ENCODE results near the gene FOXP1. TPM values are rescaled to one million over a fixed set of nuclear protein-coding genes. Genes with fewer than 3 reads are reported as not detected.

FOXP1 gene
- total RNA-seq, 1 donor = 55.7 TPM

- no peak overlapping the region for H3K4me3 ChIP-seq (ENCODE audit: low read depth, low read length)
- no peak for DNase-seq (ENCODE audit: low read depth)
- TF ChIP-seq, protein P1, sequence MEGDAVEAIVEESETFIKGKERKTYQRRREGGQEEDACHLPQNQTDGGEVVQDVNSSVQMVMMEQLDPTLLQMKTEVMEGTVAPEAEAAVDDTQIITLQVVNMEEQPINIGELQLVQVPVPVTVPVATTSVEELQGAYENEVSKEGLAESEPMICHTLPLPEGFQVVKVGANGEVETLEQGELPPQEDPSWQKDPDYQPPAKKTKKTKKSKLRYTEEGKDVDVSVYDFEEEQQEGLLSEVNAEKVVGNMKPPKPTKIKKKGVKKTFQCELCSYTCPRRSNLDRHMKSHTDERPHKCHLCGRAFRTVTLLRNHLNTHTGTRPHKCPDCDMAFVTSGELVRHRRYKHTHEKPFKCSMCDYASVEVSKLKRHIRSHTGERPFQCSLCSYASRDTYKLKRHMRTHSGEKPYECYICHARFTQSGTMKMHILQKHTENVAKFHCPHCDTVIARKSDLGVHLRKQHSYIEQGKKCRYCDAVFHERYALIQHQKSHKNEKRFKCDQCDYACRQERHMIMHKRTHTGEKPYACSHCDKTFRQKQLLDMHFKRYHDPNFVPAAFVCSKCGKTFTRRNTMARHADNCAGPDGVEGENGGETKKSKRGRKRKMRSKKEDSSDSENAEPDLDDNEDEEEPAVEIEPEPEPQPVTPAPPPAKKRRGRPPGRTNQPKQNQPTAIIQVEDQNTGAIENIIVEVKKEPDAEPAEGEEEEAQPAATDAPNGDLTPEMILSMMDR (IDR thresholded peaks at IDR 0.05; ENCODE audit: insufficient read depth, low read depth, low read length) = no peak
These were observed 363.5 kb downstream of the FOXP1 start for GRCh38 chr3:71219744-71220638.

- TF ChIP-seq, protein P1 (IDR thresholded peaks at IDR 0.05; ENCODE audit: insufficient read depth, low read depth, low read length) = no peak
These were observed 365.0 kb downstream of the FOXP1 start for GRCh38 chr3:71218508-71218907.

DNA sequence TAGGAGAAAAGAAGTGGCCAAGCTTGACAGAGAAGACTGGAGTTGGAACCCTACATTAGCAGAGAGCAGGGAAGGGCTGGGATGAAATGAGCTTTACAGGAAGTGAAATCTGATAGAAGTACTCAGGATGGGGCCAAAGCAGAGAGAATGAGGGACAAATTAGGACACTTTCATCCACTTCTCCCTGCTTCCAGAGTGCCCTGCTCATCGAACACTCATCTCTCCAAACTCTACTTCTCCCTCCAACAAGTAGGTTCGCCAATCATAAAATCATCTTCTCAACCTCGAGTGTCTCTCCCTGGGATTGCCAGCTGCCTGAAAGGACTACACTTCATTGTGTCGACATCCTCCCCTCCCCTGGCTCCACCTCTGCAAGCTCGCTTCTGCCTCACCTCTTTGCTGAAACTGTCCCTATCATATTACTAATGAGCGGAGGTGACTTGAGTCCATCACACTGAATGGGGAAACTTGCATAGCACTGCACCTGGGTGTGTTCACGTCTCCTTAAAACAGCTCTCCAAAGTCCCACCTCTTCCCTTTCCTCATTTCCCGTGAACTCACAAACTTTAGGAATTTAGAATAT is 365.8 kb downstream of the FOXP1 start:
- H3K4me3 ChIP-seq (ENCODE audit: low read depth, low read length) = no peak overlapping the region
- no peak for DNase-seq (ENCODE audit: low read depth)
- TF ChIP-seq, protein P1 (IDR thresholded peaks at IDR 0.05; ENCODE audit: insufficient read depth, low read depth, low read length) = no peak

More at GRCh38 chr3:71218508-71218907, 365.0 kb downstream of the FOXP1 start:
- no peak overlapping the region for H3K4me3 ChIP-seq (ENCODE audit: low read depth, low read length)
- no peak for DNase-seq (ENCODE audit: low read depth)

- TF ChIP-seq, protein P1 (IDR thresholded peaks at IDR 0.05; ENCODE audit: insufficient read depth, low read depth, low read length) = no peak
- no peak for DNase-seq (ENCODE audit: low read depth)
- H3K4me3 ChIP-seq (ENCODE audit: low read depth, low read length) = no peak overlapping the region
These were observed 368.2 kb downstream of the FOXP1 start for GRCh38 chr3:71215351-71215750.

- DNase-seq (ENCODE audit: low read depth) = no peak
- TF ChIP-seq, protein P1 (IDR thresholded peaks at IDR 0.05; ENCODE audit: insufficient read depth, low read depth, low read length) = no peak
These were observed 368.7 kb downstream of the FOXP1 start for GRCh38 chr3:71214797-71215196.

DNA sequence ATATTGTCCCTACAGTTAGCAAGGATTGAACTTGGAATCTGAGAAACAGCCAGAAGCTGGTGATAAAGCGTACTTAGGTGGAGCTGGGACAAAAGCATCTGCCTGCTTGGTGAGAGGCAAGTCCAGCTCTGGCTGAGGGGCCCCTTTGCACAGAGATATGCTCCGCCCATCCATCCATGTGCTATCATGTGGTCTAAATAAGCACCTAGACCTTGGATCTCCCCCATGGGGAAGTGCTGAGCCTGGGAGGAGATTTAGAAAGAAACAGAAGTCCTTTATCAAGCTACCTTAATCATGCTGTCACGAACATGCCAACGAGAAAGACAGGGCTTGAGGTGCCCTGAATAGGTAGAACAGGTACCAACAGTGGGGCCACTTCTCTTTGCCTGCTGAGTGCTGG is 369.5 kb downstream of the FOXP1 start:
- TF ChIP-seq, protein P1 (IDR thresholded peaks at IDR 0.05; ENCODE audit: insufficient read depth, low read depth, low read length) = no peak
- DNase-seq (ENCODE audit: low read depth) = no peak

More at GRCh38 chr3:71214797-71215196, 368.7 kb downstream of the FOXP1 start:
- H3K4me3 ChIP-seq (ENCODE audit: low read depth, low read length) = no peak overlapping the region

More for the DNA sequence above, 369.5 kb downstream of the FOXP1 start:
- no peak overlapping the region for H3K4me3 ChIP-seq (ENCODE audit: low read depth, low read length)
